ENCODE measurements around the gene GLT1D1.

GRCh38 chr12:128995619-128996018, 142.3 kb downstream of the GLT1D1 start:
- TF ChIP-seq POLR2A (IDR thresholded peaks at IDR 0.05): no peak
- no peak for TF ChIP-seq CTCF (IDR thresholded peaks at IDR 0.05)
